GM12892 (cell line): ENCODE data around the gene CIRBP.

Experiments
- POLR2A ChIP-seq: IDR thresholded peaks from 2 replicates; pipeline ENCODE4 v1.6.1; 2011; ENCODE audit warnings: low read depth, low read length, control low read depth
- POLR2AphosphoS5 ChIP-seq: IDR thresholded peaks from 2 replicates; pipeline ENCODE4 v1.6.1; 2011; ENCODE audit warnings: low read depth, low read length, control low read depth
- TAF1 ChIP-seq: IDR thresholded peaks from 2 replicates; pipeline ENCODE4 v1.6.1; 2011; ENCODE audit warnings: low read depth, mild to moderate bottlenecking, control low read depth, low read length, borderline replicate concordance

DNA sequence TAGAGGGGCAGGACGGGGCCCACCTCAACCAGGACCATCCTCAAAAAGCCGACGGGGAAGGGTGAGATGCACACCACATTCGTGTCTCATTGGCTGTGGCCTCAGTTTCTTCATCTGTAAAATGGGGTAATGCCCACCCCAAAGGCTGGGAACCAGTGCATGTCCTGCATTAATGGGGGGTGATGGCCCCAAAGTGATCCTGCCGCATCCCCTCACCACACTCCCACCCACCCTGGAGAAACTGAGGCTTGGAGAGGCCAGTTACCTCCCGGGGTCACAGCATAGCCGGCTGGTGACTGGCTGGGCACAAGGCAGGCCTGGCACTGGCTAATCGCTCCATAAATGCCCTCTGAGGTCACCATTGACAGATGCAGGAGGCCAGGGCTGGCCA lies 21.4 kb upstream of the CIRBP start:
- TF ChIP-seq POLR2A, result no peak
- no peak for TF ChIP-seq TAF1
- no peak for TF ChIP-seq POLR2AphosphoS5
